Measurements from ENCODE around the gene PKP3.

GRCh38 chr11:419248-420005, 25.4 kb downstream of the PKP3 start:
- TF ChIP-seq CTCF (IDR thresholded peaks at IDR 0.05 in 8 of 11, conservative IDR thresholded peaks at IDR 0.05 in 3 of 11) = no peak
- no peak for TF ChIP-seq POLR2AphosphoS5 (IDR thresholded peaks at IDR 0.05)

Measured in spleen (tissue), 7 donors.